ENCODE measurements around the gene BCKDHA. TPM values are rescaled to one million over a fixed set of nuclear protein-coding genes. Genes with fewer than 3 reads are reported as not detected.
A peak's percentile ranks its signal among the peaks of the same experiment; 100 is the strongest.

BCKDHA gene
- total RNA-seq, 1 donor from 2014 or later: 11.7 TPM

DNA sequence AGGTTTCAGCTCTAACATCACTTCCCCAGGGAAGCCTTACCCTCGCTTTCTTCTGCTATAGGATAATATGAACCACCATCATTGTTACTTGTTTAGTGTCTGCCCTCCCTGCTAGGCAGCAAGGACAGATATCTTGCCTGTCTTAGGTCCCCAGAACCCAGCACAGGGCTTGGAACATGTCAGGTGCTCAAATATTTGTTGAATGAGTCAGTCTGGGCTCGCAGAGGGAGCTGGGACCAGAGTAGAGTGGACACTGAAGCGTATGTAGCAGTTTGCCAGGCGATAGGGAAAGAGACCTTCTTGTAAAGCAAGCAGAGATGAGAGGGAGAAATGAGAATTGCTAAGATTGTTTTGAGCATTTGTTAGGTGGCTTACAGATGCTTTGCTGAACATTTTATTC, 11.7 kb downstream of the BCKDHA start:
- H3K4me1 Mint-ChIP-seq (ENCODE audit: unreplicated experiment): peaks cover 17% of the 10 kb centered on the region
- no peaks in the 10 kb centered on the region for H3K27me3 Mint-ChIP-seq
- peak overlapping the region; percentile 88 for H3K27ac Mint-ChIP-seq
- H3K9me3 Mint-ChIP-seq: no peaks in the 10 kb centered on the region
- no peak for DNase-seq (ENCODE audit: extremely low spot score, unreplicated experiment)
- no peaks in the 10 kb centered on the region for H3K36me3 Mint-ChIP-seq
- TF ChIP-seq, protein P1, sequence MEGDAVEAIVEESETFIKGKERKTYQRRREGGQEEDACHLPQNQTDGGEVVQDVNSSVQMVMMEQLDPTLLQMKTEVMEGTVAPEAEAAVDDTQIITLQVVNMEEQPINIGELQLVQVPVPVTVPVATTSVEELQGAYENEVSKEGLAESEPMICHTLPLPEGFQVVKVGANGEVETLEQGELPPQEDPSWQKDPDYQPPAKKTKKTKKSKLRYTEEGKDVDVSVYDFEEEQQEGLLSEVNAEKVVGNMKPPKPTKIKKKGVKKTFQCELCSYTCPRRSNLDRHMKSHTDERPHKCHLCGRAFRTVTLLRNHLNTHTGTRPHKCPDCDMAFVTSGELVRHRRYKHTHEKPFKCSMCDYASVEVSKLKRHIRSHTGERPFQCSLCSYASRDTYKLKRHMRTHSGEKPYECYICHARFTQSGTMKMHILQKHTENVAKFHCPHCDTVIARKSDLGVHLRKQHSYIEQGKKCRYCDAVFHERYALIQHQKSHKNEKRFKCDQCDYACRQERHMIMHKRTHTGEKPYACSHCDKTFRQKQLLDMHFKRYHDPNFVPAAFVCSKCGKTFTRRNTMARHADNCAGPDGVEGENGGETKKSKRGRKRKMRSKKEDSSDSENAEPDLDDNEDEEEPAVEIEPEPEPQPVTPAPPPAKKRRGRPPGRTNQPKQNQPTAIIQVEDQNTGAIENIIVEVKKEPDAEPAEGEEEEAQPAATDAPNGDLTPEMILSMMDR (conservative IDR thresholded peaks at IDR 0.05): no peak
- H3K4me3 Mint-ChIP-seq: peak overlapping the region; percentile 6

DNA sequence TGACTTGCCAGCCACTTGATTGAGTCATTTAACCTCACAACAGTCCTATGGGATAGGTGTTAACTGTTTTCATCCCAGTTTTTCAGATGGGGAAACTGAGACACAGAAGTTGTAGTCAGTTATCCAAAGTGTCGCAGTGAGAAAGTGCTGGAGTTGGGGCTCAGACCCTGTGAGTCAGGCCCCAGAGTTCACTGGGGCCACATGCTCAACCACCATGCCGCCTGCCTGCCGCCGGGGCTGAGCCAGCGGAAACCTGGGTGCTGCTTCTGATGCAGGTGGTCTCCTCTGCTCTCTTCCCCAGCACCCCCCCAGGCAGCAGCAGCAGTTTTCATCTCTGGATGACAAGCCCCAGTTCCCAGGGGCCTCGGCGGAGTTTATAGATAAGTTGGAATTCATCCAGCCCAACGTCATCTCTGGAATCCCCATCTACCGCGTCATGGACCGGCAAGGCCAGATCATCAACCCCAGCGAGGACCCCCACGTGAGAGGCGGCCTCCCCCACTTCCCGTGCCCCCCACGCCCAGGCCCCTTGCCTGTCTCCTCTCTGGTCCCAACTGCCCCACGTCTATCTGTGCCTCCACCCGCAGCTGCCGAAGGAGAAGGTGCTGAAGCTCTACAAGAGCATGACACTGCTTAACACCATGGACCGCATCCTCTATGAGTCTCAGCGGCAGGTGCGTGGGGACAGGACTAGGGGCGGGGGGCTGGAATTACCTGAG, 12.9 kb downstream of the BCKDHA start:
- no peak for DNase-seq (ENCODE audit: extremely low spot score, unreplicated experiment)
- Mint-ChIP-seq H3K36me3 (no peaks in the 10 kb centered on the region), H3K4me3 (no peak overlapping the region), H3K27ac (peak overlapping the region; percentile 50), H3K4me1 (ENCODE audit: unreplicated experiment) (peaks cover 17% of the 10 kb centered on the region), H3K27me3 (no peaks in the 10 kb centered on the region), H3K9me3 (no peaks in the 10 kb centered on the region)
- TF ChIP-seq, protein P1 (conservative IDR thresholded peaks at IDR 0.05): no peak

DNA sequence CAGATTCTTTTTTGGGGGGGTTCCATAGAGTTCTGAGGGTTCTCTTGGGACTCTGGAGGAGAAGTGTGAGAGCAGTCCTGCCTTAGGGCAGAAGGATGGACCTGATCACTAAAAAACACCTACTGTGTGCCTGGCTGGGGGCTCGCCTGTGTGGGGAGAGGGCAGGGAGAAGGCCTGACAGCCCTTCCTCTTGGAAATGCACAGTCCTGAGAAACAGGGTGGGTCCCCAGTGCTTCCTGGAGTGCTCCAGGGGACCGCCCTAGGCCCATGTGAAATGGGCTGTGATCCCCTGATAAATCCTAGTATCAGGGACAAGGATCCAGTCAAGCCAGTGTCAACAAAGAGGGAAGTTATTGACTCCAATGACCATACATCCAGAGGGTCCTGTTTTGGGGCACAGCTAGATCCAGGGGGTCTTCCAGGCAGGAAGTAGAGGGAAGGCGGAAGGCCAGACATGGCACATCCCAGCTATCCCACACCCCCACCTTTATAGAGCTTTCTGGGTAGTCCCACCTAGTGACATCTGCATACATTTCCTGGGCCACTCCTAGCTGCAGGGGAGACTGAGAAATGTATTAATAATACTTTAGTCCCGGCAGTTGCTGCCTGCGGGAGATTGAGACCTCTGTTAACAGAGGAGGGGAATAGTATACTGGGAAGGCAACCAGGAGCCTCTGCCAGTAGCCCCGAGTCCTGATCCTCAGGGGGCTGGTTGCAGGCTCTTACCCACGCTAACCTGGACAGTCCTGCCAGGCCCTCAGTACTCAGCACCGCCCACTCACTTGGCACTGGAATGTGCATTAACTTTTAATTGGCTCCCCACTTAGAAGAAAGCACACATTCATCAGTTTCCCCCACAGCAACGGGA, 13.7 kb downstream of the BCKDHA start:
- TF ChIP-seq, protein P1 (conservative IDR thresholded peaks at IDR 0.05): no peak
- no peak overlapping the region for H3K27ac Mint-ChIP-seq
- peaks cover 17% of the 10 kb centered on the region for H3K4me1 Mint-ChIP-seq (ENCODE audit: unreplicated experiment)
- no peaks in the 10 kb centered on the region for H3K36me3 Mint-ChIP-seq
- H3K4me3 Mint-ChIP-seq: no peak overlapping the region
- H3K9me3 Mint-ChIP-seq: no peaks in the 10 kb centered on the region
- H3K27me3 Mint-ChIP-seq: no peaks in the 10 kb centered on the region
- DNase-seq (ENCODE audit: extremely low spot score, unreplicated experiment): no peak

DNA sequence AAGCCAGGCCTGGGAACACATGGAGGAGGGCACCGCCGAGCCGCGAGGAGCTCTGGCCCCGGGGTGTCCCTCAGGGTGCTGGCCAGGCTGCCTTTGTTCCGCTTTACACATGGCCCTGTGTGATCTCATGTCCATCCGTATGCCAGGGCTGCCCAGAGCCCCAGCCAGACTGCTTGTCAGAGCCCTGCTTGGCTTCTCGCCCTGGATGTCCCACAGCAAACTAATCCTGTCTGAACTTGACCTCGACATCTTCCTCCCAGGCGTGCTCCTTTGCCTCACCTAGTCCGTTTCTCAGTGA, 14.3 kb downstream of the BCKDHA start:
- H3K4me1 Mint-ChIP-seq (ENCODE audit: unreplicated experiment): peaks cover 15% of the 10 kb centered on the region
- no peaks in the 10 kb centered on the region for H3K27me3 Mint-ChIP-seq
- H3K9me3 Mint-ChIP-seq: no peaks in the 10 kb centered on the region
- H3K27ac Mint-ChIP-seq: no peak overlapping the region
- TF ChIP-seq, protein P1 (conservative IDR thresholded peaks at IDR 0.05): no peak
- DNase-seq (ENCODE audit: extremely low spot score, unreplicated experiment): no peak
- H3K4me3 Mint-ChIP-seq: no peak overlapping the region
- H3K36me3 Mint-ChIP-seq: no peaks in the 10 kb centered on the region

DNA sequence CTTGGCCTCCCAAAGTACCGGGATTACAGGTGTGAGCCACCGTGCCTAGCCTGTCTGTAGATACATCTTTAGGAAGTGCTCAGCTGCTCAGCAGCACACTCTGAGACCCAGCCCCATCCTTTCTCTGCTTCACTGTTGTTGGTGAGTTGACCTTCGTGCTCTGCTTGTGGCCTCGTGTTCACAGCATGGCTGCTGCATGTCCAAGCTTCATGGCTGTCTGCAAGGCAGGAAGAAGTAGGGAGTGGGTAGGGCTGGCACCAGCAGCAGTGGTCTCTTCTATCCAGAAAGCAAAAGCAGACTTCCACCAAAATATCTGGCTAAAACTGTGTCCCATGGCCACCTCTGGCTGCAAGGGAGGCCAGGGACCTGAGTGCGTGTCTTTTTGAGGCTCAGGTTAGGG, 15.3 kb downstream of the BCKDHA start:
- H3K36me3 Mint-ChIP-seq: peaks cover under 1% of the 10 kb centered on the region
- DNase-seq (ENCODE audit: extremely low spot score, unreplicated experiment): no peak
- peaks cover 8% of the 10 kb centered on the region for H3K4me1 Mint-ChIP-seq (ENCODE audit: unreplicated experiment)
- no peaks in the 10 kb centered on the region for H3K27me3 Mint-ChIP-seq
- no peaks in the 10 kb centered on the region for H3K9me3 Mint-ChIP-seq
- TF ChIP-seq, protein P1 (conservative IDR thresholded peaks at IDR 0.05): no peak
- no peak overlapping the region for H3K4me3 Mint-ChIP-seq
- no peak overlapping the region for H3K27ac Mint-ChIP-seq
